Measurements from ENCODE around the gene NCKAP5. TPM values are rescaled to one million over a fixed set of nuclear protein-coding genes. Genes with fewer than 3 reads are reported as not detected.

NCKAP5 gene
- total and polyA plus RNA-seq, 2 of the 8 experiments (the other 6 are each of a cell fraction or from before 2014, with no cell fraction given), result 0.27 to 0.86 TPM

GRCh38 chr2:133197156-133197555 is 371.1 kb downstream of the NCKAP5 start (continued):
- TF ChIP-seq CHD7 (IDR thresholded peaks at IDR 0.05; ENCODE audit: insufficient replicate concordance, low read length) (no peak), RFX5 (IDR thresholded peaks at IDR 0.05; ENCODE audit: borderline replicate concordance, low read depth, low read length) (no peak), KDM4A (IDR thresholded peaks at IDR 0.05; ENCODE audit: low read depth, low read length, severe bottlenecking) (no peak), CHD2 (IDR thresholded peaks at IDR 0.05; ENCODE audit: low read length) (no peak), ATF2 (IDR thresholded peaks at IDR 0.05; ENCODE audit: low read length) (no peak), RXRA (IDR thresholded peaks at IDR 0.05; ENCODE audit: insufficient read depth, low read depth, low read length) (no peak), EZH2 (IDR thresholded peaks at IDR 0.05; ENCODE audit: low read depth, low read length, severe bottlenecking) (no peak)
